Common myeloid progenitor, CD34-positive (primary cell): ENCODE data around the gene MTPN.

ENCODE experiments used
- CTCF ChIA-PET: fragments of 350-600 bp; sonication (Branson Sonifier 250); formaldehyde crosslinking; loops from one replicate; lab custom pipeline; 2021; ENCODE audit warnings: antibody characterized with exemption; lab: Charles Lee
- POLR2A ChIA-PET: fragments of 350-600 bp; sonication (Branson Sonifier 250); formaldehyde crosslinking; loops from one replicate; lab custom pipeline; 2021; ENCODE audit warnings: antibody characterized with exemption; lab: Charles Lee
- DNase-seq, 3 donors: peaks; one replicate each; pipeline versions ENCODE4 v3.0.0 to v3.0.0-alpha.2; 2013
- H3K27ac ChIP-seq, 2 experiments: 1 replicate in 1 of 2; 2 replicates in 1 of 2; pipeline ENCODE4 v1.7.0; 2013; ENCODE audit warnings: inconsistent platforms in 2 of 2, low read length in 2 of 2, mild to moderate bottlenecking in 2 of 2, low read depth in 1 of 2, moderate library complexity in 1 of 2; ENCODE audit not compliant: severe bottlenecking in 2 of 2, insufficient read depth in 1 of 2, poor library complexity in 1 of 2
- H3K27me3 ChIP-seq, 5 experiments: replicated peaks in 2 of 5; 1 replicate in 3 of 5; 2 replicates in 2 of 5; pipeline versions ENCODE4 v1.6.1 to v1.7.0; 2013; ENCODE audit warnings: low read length in 4 of 5, mild to moderate bottlenecking in 2 of 5, moderate library complexity in 2 of 5, inconsistent platforms in 1 of 5; ENCODE audit not compliant: insufficient read depth in 5 of 5, control insufficient read depth in 4 of 5
- H3K36me3 ChIP-seq, 4 experiments: 1 replicate in 2 of 4; 2 replicates in 2 of 4; pipeline versions ENCODE4 v1.6.1 to v1.7.0; 2013; ENCODE audit warnings: low read length in 3 of 4, control low read depth in 1 of 4, mild to moderate bottlenecking in 1 of 4; ENCODE audit not compliant: control insufficient read depth in 4 of 4, insufficient read depth in 4 of 4
- H3K4me1 ChIP-seq, 4 experiments: 1 replicate in 3 of 4; 2 replicates in 1 of 4; pipeline versions ENCODE4 v1.6.1 to v1.7.1; 2013; ENCODE audit warnings: low read length in 3 of 4, mild to moderate bottlenecking in 3 of 4, control low read depth in 1 of 4, inconsistent platforms in 1 of 4, moderate library complexity in 1 of 4; ENCODE audit not compliant: control insufficient read depth in 4 of 4, insufficient read depth in 4 of 4; ENCODE audit errors: control extremely low read depth in 1 of 4
- H3K4me3 ChIP-seq, 7 experiments: 1 replicate in 4 of 7; 2 replicates in 3 of 7; pipeline versions ENCODE4 v1.5.1 to v1.7.0; 2013; ENCODE audit warnings: mild to moderate bottlenecking in 7 of 7, low read length in 6 of 7, moderate library complexity in 6 of 7, inconsistent platforms in 2 of 7, low read depth in 2 of 7, control low read depth in 1 of 7; ENCODE audit not compliant: insufficient read depth in 4 of 7, control insufficient read depth in 1 of 7; ENCODE audit errors: extremely low read depth in 1 of 7
- H3K9me3 ChIP-seq, 5 experiments: 1 replicate in 4 of 5; 2 replicates in 1 of 5; pipeline versions ENCODE4 v1.6.1 to v1.7.1; 2013; ENCODE audit warnings: low read length in 4 of 5, mild to moderate bottlenecking in 2 of 5, inconsistent platforms in 1 of 5, low read depth in 1 of 5, moderate library complexity in 1 of 5; ENCODE audit not compliant: control insufficient read depth in 4 of 5, insufficient read depth in 2 of 5; ENCODE audit errors: control extremely low read depth in 1 of 5
- WGBS: methylation state at CpG from one replicate; pipeline ENCODE4 v1.1.5; 2013; ENCODE audit not compliant: insufficient coverage; 5-methylcytosine and 5-hydroxymethylcytosine counted together

The MTPN gene

DNA sequence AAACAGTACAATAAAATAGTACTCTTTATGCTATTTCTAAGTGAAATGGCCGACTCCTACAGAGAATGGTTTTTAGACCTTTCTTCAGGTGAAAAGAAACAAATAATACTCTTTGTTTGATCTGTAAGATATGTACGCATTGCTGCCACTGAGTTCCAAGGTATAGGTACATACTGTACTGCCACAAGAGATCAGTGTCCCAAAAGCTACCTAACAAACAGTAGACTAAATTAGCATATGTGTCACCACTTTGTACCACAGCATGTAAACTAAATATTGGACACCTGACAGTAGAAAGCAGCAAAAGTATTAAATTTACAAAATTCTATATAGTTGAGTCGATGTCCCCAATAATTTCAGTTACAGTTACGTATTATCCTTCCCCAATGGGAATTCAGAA is 14.4 kb downstream of the MTPN start:
- peaks cover 0 to 3% (median 0%) of the 10 kb centered on the region in 5 experiments for H3K9me3 ChIP-seq
- H3K36me3 ChIP-seq: peaks cover 4 to 32% (median 6%) of the 10 kb centered on the region in 4 experiments
- no peak overlapping the region for H3K4me3 ChIP-seq
- peaks cover 10 to 43% (median 18%) of the 10 kb centered on the region in 4 experiments for H3K4me1 ChIP-seq
- ChIA-PET CTCF (interaction anchor here (1.3 kb wide), 1 partner anchor 16 kb away, joined by 3 read pairs; no protein-coding TSS in a partner anchor), POLR2A (no interaction called here)
- H3K27me3 ChIP-seq: no peaks in the 10 kb centered on the region
- WGBS: no CpG with 5 or more reads among the region's 4 CpGs
- H3K27ac ChIP-seq: no peak overlapping the region
- DNase-seq: no peak

DNA sequence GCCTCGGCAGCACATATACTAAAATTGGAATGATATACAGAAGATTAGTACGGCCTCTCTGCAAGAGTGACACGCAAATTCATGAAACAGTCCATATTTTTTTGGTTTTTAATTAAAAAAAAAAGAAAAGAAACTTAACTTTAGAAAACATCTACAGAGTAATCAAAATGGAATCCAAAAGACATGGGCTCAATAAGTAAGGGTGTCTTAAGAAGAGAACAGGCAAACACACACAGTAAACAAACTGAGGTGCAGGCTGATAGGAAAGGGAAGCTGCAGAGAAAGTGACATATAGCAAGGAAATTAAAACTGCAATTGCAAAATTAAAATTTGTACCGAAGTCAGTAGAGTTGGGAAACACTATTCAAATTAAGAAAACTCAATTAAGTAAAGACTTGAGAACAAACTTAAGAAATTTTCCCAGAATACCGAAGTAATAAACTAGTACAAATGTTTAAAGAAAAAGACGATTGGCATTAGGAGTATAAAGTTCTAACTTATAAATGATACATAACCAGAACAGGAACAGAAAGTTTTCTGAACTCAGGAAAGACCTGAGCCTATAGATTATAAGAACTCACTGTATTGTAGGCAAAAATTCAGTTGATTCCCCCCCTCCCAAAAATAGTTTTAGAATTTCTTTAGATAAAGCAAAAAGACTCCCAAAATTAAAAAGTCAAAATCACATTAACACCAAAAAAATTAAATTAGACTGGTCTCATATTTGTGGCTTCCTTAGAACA is 16.3 kb downstream of the MTPN start:
- POLR2A ChIA-PET: interaction anchor here (1.2 kb wide), 1 partner anchor 18 kb away, joined by 3 read pairs; no protein-coding TSS in a partner anchor

DNA sequence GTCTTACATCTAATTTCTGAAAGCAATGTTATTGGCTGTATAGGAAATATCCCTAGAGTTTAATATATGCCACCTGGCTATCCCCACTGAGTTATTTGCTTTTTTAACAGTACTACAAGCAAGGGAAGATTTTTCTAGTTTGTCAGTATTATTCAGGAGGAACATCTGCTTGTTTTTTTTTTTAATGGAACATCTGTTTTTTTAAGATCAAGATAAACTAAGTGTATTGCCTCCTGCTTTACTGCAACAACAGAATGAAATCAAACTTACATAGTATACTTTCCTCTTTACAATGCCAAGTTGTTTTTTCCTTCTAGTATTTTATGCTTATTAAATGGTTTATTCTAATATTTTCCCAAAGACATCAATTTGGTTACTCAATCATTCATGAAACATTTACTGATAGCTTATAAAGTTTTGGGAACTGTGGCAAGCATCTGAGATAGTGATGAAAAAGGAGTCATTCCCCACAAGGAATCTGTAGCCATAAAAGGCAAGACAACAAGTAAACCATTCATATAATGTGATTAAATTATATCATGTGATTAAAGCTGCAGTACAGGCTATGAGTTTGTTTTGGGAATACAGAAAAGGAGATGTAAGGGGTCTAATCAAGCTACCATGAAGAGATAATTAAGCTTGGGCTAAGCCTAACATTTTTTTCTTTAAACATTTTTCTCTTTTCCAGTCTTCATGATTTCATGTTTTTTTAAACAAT is 17.4 kb downstream of the MTPN start:
- H3K27ac ChIP-seq: no peak overlapping the region
- POLR2A ChIA-PET: interaction anchor here (1.2 kb wide), 1 partner anchor 17 kb away, joined by 3 read pairs; no protein-coding TSS in a partner anchor

More for the DNA sequence above, 16.3 kb downstream of the MTPN start:
- H3K9me3 ChIP-seq: peaks cover 0 to 3% (median 0%) of the 10 kb centered on the region in 5 experiments
- H3K4me3 ChIP-seq: peak overlapping the region in 1 of 7 experiments; percentile 17
- peaks cover 5 to 41% (median 12%) of the 10 kb centered on the region in 4 experiments for H3K36me3 ChIP-seq
- CTCF ChIA-PET: interaction anchor here (0.7 to 1.1 kb wide), 2 partner anchors 10 to 168 kb away, joined by 3 read pairs; no protein-coding TSS in a partner anchor
- no peak for DNase-seq
- H3K27ac ChIP-seq: peak overlapping the region in 1 of 2 experiments; percentile 26
- H3K4me1 ChIP-seq: peaks cover 5 to 29% (median 9%) of the 10 kb centered on the region in 4 experiments
- H3K27me3 ChIP-seq: no peaks in the 10 kb centered on the region
- no CpG with 5 or more reads among the region's 6 CpGs for WGBS

DNA sequence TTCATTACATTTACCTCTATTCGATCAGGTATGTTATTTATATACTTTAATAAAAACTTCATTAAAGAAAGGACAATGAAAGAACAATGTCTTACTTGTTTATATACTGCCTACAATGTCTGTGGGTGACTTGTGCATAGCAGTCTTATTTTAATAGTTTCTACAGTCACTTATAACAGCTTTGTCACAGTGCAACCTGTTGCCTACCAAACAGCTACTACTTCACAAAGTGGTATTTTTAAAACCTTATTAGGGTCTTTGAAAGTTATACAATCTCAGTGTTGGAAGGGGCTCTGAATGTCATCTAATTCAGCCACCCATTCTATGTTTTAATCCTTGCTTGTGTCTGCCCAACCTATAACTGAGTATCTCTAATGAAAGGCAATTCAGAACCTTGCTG is 19.0 kb downstream of the MTPN start:
- H3K4me1 ChIP-seq: peaks cover 2 to 14% (median 4%) of the 10 kb centered on the region in 4 experiments
- no peak overlapping the region for H3K27ac ChIP-seq
- WGBS: no CpG with 5 or more reads among the region's 1 CpG
- no peaks in the 10 kb centered on the region for H3K27me3 ChIP-seq
- ChIA-PET POLR2A (no interaction called here), CTCF (interaction anchor here (1.2 kb wide), 1 partner anchor 9 kb away, joined by 5 read pairs; no protein-coding TSS in a partner anchor)
- H3K36me3 ChIP-seq: peaks cover 5 to 46% (median 16%) of the 10 kb centered on the region in 4 experiments
- DNase-seq: no peak
- H3K9me3 ChIP-seq: peaks cover 0 to 3% (median 0%) of the 10 kb centered on the region in 5 experiments
- no peak overlapping the region for H3K4me3 ChIP-seq

More for the DNA sequence above, 17.4 kb downstream of the MTPN start:
- Histone ChIP-seq H3K9me3 (peaks cover 0 to 3% (median 0%) of the 10 kb centered on the region in 5 experiments), H3K4me3 (no peak overlapping the region), H3K27me3 (no peaks in the 10 kb centered on the region), H3K36me3 (peaks cover 5 to 47% (median 12%) of the 10 kb centered on the region in 4 experiments), H3K4me1 (peaks cover 5 to 21% (median 8%) of the 10 kb centered on the region in 4 experiments)
- CTCF ChIA-PET: interaction anchor here (0.7 to 1.2 kb wide), 2 partner anchors 9 to 11 kb away, joined by 3 to 4 read pairs; no protein-coding TSS in a partner anchor
- DNase-seq: peak in 1 of 3 donors; percentile 42

DNA sequence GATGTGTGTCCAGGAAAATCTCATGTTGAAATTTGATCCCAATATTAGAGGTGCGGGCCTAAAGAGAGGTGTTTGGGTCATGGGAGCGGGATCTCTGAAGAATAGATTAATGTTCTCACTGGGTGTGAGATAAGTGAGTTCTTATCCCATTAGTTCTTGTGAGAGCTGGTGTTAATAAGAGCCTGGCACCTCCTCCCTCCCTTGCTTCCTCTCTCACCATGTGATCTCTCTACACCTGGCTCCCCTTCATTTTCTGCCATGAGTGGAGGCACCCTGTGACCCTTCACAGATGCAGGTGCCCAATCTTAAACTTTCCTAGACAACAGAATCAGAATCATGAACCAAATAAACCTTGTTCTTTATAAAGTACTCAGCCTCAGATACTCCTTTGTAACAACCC is 19.5 kb downstream of the MTPN start:
- POLR2A ChIA-PET: no interaction called here
- CTCF ChIA-PET: interaction anchor here (1.2 to 1.3 kb wide), 2 partner anchors 9 to 12 kb away, joined by 3 to 5 read pairs; no protein-coding TSS in a partner anchor
- peaks cover 2 to 14% (median 4%) of the 10 kb centered on the region in 4 experiments for H3K4me1 ChIP-seq

DNA sequence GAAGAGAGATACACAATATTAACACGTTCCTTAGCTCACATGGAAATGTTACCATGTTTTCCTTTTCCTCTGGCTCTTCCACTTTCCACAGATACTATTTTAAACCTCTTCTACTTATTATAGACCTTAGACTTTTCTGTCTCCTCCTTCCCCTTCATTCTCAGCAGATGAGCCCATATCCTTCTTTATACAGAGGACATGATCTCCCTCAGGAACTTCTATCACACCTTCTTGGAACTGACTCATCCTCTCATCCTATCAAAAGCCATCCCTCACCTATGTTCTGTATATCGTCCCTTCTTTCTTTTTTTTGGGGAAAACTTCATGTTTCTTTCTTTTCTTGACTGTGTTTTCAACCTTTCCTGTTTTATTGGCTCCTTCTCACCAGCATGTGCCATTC is 20.8 kb downstream of the MTPN start:
- Histone ChIP-seq H3K27ac (no peak overlapping the region), H3K27me3 (no peaks in the 10 kb centered on the region), H3K4me3 (peak overlapping the region in 1 of 7 experiments; percentile 7), H3K36me3 (peaks cover 7 to 50% (median 18%) of the 10 kb centered on the region in 4 experiments), H3K9me3 (peaks cover 0 to 3% (median 0%) of the 10 kb centered on the region in 5 experiments), H3K4me1 (peaks cover 0 to 13% (median 3%) of the 10 kb centered on the region in 4 experiments)
- CTCF ChIA-PET: interaction anchor here (1.3 kb wide), 1 partner anchor 11 kb away, joined by 3 read pairs; no protein-coding TSS in a partner anchor
- POLR2A ChIA-PET: interaction anchor here (0.6 kb wide), 1 partner anchor 9 kb away, joined by 3 read pairs; no protein-coding TSS in a partner anchor
- no peak for DNase-seq
- WGBS: 100% methylated on average over 1 of the region's 2 CpGs

More for the DNA sequence above, 19.5 kb downstream of the MTPN start:
- Histone ChIP-seq H3K27ac (no peak overlapping the region), H3K27me3 (no peaks in the 10 kb centered on the region), H3K4me3 (no peak overlapping the region), H3K9me3 (peaks cover 0 to 3% (median 0%) of the 10 kb centered on the region in 5 experiments), H3K36me3 (peaks cover 5 to 50% (median 16%) of the 10 kb centered on the region in 4 experiments)
- WGBS: no CpG with 5 or more reads among the region's 2 CpGs
- no peak for DNase-seq
